ENCODE measurements around the gene EXOC7. TPM values are rescaled to one million over a fixed set of nuclear protein-coding genes. Genes with fewer than 3 reads are reported as not detected.
A peak's percentile ranks its signal among the peaks of the same experiment; 100 is the strongest.

The EXOC7 gene
- total and polyA plus RNA-seq, 12 donors: 37.9 to 97.5 (median 82.1) TPM

GRCh38 chr17:76082326-76083251 is 21.0 kb downstream of the EXOC7 start:
- Histone ChIP-seq H3K4me3 (no peak overlapping the region), H3K4me1 (peaks cover 0 to 22% (median 10%) of the 10 kb centered on the region in 9 donors), H3K36me3 (peaks cover 0 to 59% (median 35%) of the 10 kb centered on the region in 9 donors), H3K9me3 (no peaks in the 10 kb centered on the region), H3K27me3 (peaks cover 0 to 32% (median 19%) of the 10 kb centered on the region in 7 donors), H3K27ac (no peak overlapping the region)
- DNase-seq (no peak), ATAC-seq (peak in 1 of 8 donors; percentile 12)
- no peak for TF ChIP-seq CTCF (IDR thresholded peaks at IDR 0.05)
- WGBS, 2 donors: 82 to 83% methylated on average over 19 to 20 of the region's 20 CpGs
- intact Hi-C loops (cut with DNase I): no loop called here

- no peaks in the 10 kb centered on the region for H3K9me3 ChIP-seq
- peaks cover 0 to 49% (median 26%) of the 10 kb centered on the region in 9 donors for H3K36me3 ChIP-seq
- WGBS, 2 donors: 66 to 67% methylated on average over 27 of the region's 27 CpGs
- H3K4me1 ChIP-seq: peaks cover 3 to 29% (median 17%) of the 10 kb centered on the region in 9 donors
- intact Hi-C loops (cut with DNase I): no loop called here
- H3K27me3 ChIP-seq: peaks cover 5 to 43% (median 30%) of the 10 kb centered on the region in 7 donors
- no peak for DNase-seq
- H3K27ac ChIP-seq: no peak overlapping the region
- TF ChIP-seq CTCF (IDR thresholded peaks at IDR 0.05): no peak
- no peak overlapping the region for H3K4me3 ChIP-seq
- peak in 3 of 8 donors; percentile 7 to 18 (median 17) for ATAC-seq
Observed at GRCh38 chr17:76081295-76082210, 22.0 kb downstream of the EXOC7 start.

- intact Hi-C loops (cut with DNase I): no loop called here
- H3K9me3 ChIP-seq: no peaks in the 10 kb centered on the region
- no peak for TF ChIP-seq CTCF (IDR thresholded peaks at IDR 0.05)
- WGBS, 2 donors: 36 to 37% methylated on average over 6 of the region's 6 CpGs
- peaks cover 13 to 50% (median 37%) of the 10 kb centered on the region in 7 donors for H3K27me3 ChIP-seq
- DNase-seq (no peak), ATAC-seq (peak in 2 of 8 donors; percentile 1 to 3)
- peaks cover 0 to 42% (median 19%) of the 10 kb centered on the region in 9 donors for H3K36me3 ChIP-seq
- peaks cover 4 to 36% (median 24%) of the 10 kb centered on the region in 9 donors for H3K4me1 ChIP-seq
- no peak overlapping the region for H3K4me3 ChIP-seq
- H3K27ac ChIP-seq: no peak overlapping the region
Observed at GRCh38 chr17:76080768-76081287, 22.8 kb downstream of the EXOC7 start.

All from heart right ventricle (tissue), 16 donors.